Measurements from ENCODE around the gene CDK5RAP2. TPM values are rescaled to one million over a fixed set of nuclear protein-coding genes. Genes with fewer than 3 reads are reported as not detected.
A peak's percentile ranks its signal among the peaks of the same experiment; 100 is the strongest.

CDK5RAP2 gene
- total RNA-seq, 1 donor from 2014 or later = 27.4 TPM

GRCh38 chr9:120410925-120411501, 169.0 kb downstream of the CDK5RAP2 start:
- ATAC-seq = no peak
- no peak for DNase-seq (ENCODE audit: low spot score)

- DNase-seq (ENCODE audit: low spot score) = no peak
- peak; percentile 46 for ATAC-seq
Observed at GRCh38 chr9:120408680-120409258, 171.2 kb downstream of the CDK5RAP2 start.

GRCh38 chr9:120405860-120406259, 174.1 kb downstream of the CDK5RAP2 start:
- ATAC-seq (no peak), DNase-seq (ENCODE audit: low spot score) (no peak)

GRCh38 chr9:120405134-120405533, 174.8 kb downstream of the CDK5RAP2 start:
- DNase-seq (ENCODE audit: low spot score) (no peak), ATAC-seq (no peak)

GRCh38 chr9:120403543-120403856, 176.5 kb downstream of the CDK5RAP2 start:
- ATAC-seq (no peak), DNase-seq (ENCODE audit: low spot score) (no peak)

- DNase-seq (ENCODE audit: low spot score) (no peak), ATAC-seq (no peak)
Observed at GRCh38 chr9:120402741-120403542, 177.0 kb downstream of the CDK5RAP2 start.

- ATAC-seq (peak; percentile 42), DNase-seq (ENCODE audit: low spot score) (no peak)
Observed at GRCh38 chr9:120399940-120400339, 180.0 kb downstream of the CDK5RAP2 start.

- ATAC-seq = no peak
- DNase-seq (ENCODE audit: low spot score) = no peak
Observed at GRCh38 chr9:120398286-120398685, 181.7 kb downstream of the CDK5RAP2 start.

GRCh38 chr9:120397453-120397852, 182.5 kb downstream of the CDK5RAP2 start:
- no peak for ATAC-seq
- no peak for DNase-seq (ENCODE audit: low spot score)

- no peak for ATAC-seq
- no peak for DNase-seq (ENCODE audit: low spot score)
Observed at GRCh38 chr9:120396931-120397330, 183.0 kb downstream of the CDK5RAP2 start.

- no peak for DNase-seq (ENCODE audit: low spot score)
- no peak for ATAC-seq
Observed at GRCh38 chr9:120396418-120396817, 183.5 kb downstream of the CDK5RAP2 start.

- no peak for ATAC-seq
- DNase-seq (ENCODE audit: low spot score) = no peak
Observed at GRCh38 chr9:120395376-120395775, 184.6 kb downstream of the CDK5RAP2 start.

- ATAC-seq (peak; percentile 46), DNase-seq (ENCODE audit: low spot score) (peak; percentile 75)
Observed at GRCh38 chr9:120394058-120394669, 185.8 kb downstream of the CDK5RAP2 start.

GRCh38 chr9:120393386-120394057, 186.4 kb downstream of the CDK5RAP2 start:
- peak; percentile 5 for ATAC-seq
- peak; percentile 45 for DNase-seq (ENCODE audit: low spot score)

- ATAC-seq = peak; percentile 3
- no peak for DNase-seq (ENCODE audit: low spot score)
Observed at GRCh38 chr9:120392711-120393110, 187.3 kb downstream of the CDK5RAP2 start.

GRCh38 chr9:120392245-120392644, 187.7 kb downstream of the CDK5RAP2 start:
- ATAC-seq (peak; percentile 35), DNase-seq (ENCODE audit: low spot score) (no peak)

- no peak for ATAC-seq
Observed at GRCh38 chr9:120391691-120392090, 188.3 kb downstream of the CDK5RAP2 start.

GRCh38 chr9:120390637-120391190, 189.3 kb downstream of the CDK5RAP2 start:
- ATAC-seq (peak; percentile 31), DNase-seq (ENCODE audit: low spot score) (peak; percentile 77)

More at GRCh38 chr9:120391691-120392090, 188.3 kb downstream of the CDK5RAP2 start:
- DNase-seq (ENCODE audit: low spot score) = no peak

GRCh38 chr9:120389867-120390266, 190.1 kb downstream of the CDK5RAP2 start:
- DNase-seq (ENCODE audit: low spot score) (no peak), ATAC-seq (no peak)

GRCh38 chr9:120389300-120389699, 190.7 kb downstream of the CDK5RAP2 start:
- ATAC-seq (no peak), DNase-seq (ENCODE audit: low spot score) (no peak)
